Stimulated activated CD8-positive, alpha-beta memory T cell treated with anti-CD3 and anti-CD28 coated beads, Interleukin-12 subunit alpha, Interleukin-12 subunit beta, amount 100 ng/mL, for 1 hour (primary cell): ENCODE data around the gene FOXJ3.
A peak's percentile ranks its signal among the peaks of the same experiment; 100 is the strongest.

Experiments used
- DNase-seq: peaks from one replicate; pipeline ENCODE4 v3.0.0-alpha.2; 2020; ENCODE audit warnings: low read depth

Gene FOXJ3

DNA sequence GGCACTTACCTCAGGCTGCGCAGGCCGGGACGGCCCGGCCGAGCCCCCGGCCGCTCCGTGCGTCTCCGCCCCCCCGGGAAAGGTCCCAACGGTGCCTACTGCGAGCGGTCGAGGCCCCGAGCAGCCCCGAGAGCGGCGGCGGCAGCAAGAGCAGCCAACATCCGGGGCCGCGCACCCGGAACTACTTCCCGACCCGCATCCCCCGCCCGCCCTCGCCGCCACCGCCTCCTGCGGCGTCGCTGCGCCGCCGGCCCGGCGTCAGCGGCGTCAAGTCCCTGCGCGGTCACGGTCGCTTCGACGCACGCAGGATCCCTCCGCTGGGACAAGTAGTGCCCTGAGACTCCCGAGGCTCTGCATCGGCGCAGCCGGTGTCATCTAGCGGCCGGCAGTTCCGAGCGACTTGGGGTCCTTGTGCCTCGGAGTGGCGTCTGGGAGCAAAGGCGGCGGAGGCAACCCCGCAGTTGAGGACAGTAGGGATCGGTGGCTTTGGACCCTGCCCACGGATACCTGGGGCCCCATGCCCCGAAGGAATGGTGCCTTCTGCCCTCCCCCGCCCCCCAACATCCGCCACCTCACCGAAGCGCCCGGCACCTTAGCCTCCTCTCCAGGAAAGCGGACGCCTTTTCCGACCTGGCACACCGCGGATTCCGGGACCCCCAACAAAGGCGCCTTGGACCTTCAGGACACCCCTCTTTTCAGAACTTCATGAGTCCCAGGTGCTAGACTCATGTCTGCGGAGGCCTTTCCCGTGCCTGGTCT is at the start of gene FOXJ3:
Gene FOXJ3, minus strand, starts transcription at position 186 of the 759 bp plus-strand sequence. CDS start 24,142 bp downstream, outside the sequence.
- peak; percentile 81 for DNase-seq

DNA sequence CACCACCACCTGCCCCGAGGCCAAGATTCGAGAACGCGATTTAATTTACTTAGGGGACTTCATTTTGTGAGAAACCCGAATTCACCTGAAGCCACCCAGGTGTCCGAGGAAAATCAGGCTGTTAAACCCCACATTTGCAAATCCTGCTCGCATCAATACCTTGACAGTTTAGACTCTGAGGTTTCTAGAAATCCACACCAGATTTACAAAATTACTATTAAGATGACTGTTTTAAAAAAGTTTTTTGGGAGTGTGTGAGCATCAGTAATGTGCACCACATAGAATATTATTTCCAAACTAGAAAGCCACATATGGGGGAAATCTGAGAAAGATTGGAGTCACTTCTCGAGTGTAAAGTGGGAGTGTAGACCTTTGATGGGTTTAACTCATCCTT is 46.2 kb upstream of the FOXJ3 start:
- no peak for DNase-seq

DNA sequence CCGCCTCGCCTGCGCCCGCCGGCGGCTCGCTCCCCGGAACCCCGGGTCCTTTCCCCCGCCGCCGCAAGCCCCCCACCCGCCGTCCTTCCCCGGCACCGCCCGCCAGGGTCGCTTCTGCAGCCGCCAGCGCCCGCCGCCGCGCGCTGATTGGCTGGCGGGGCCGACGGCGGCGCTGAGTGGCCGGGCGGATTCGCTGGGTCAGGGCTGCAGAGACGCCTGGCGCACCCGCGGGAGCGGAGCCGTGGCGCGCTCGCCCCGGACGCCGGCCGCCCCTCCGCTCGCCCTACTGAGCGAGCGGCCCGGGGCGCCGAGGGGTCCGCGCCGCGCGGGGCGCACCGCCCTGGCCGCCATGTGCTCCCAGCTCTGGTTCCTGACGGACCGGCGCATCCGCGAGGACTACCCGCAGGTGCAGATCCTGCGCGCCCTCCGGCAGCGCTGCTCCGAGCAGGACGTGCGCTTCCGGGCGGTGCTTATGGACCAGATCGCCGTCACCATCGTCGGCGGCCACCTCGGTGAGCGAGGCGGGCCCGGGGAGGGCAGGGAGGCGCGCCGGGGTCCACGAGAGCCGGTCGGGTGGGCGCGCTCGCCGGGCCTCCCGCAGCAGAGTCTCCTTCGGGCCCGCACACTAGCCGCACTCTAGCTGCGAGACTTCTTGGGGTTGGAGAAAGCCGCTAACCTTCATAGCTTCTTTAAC is 45.7 kb upstream of the FOXJ3 start, which contains the start of gene RIMKLA:
Gene RIMKLA, plus strand, starts transcription at position 207 of the 694 bp plus-strand sequence. Its CDS starts 143 bp downstream, at position 350.
- no peak for DNase-seq

DNA sequence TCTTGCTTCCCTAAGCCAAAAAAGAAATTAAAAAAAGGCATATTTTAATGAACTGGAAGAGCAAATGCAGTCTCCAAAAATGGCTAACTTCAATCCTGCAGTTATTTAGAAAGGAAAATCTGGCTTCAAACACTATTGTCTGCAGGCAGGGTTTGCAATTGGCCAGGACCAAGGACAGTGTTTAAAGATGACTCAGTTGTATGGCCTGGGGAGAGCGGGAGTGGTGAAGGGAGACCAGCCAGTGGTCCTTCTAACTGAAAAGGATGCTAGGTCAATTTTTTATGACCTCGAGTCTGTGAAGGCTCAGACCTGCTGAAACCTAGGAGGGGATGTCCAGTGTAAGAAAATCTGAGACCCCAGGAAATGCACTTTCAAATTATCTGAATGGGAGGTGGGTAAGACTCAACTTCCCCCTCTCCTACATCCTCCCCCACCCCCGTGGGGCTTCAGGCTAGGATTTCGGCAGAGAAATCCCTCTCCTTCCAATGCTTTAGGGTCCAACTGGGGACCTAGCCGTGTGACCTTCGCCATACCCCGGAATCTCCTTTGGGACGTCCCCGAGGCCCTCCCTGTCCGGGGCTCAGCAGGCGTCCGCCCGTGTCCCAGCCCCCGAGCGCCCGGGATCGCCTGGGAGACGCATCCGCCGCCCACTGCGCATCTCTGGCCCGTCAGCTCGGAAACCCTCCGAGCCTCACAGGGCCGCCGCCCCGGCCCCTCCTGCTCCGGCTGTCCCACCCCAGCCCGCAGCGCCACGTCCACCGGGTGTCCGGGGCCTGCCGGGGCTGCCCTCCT is 45.0 kb upstream of the FOXJ3 start:
- DNase-seq = no peak

DNA sequence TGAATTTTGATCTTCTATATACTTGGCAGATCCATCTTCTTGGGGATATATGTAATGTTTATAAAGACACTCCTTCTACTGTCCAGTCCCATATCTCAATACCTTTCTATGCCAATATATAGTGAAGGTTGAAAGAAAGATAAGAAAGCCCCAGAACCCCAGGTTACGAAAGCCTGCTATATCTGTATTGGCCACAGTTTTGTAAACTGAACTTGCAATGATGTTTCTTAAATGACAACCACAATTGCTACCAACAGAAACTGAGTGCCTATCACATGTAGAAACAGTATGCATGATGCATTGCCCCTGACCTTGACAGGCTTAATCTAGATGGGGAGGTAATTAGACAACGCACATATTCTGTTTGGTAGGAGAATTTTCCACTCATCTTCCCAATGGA is 37.8 kb upstream of the FOXJ3 start:
- no peak for DNase-seq

DNA sequence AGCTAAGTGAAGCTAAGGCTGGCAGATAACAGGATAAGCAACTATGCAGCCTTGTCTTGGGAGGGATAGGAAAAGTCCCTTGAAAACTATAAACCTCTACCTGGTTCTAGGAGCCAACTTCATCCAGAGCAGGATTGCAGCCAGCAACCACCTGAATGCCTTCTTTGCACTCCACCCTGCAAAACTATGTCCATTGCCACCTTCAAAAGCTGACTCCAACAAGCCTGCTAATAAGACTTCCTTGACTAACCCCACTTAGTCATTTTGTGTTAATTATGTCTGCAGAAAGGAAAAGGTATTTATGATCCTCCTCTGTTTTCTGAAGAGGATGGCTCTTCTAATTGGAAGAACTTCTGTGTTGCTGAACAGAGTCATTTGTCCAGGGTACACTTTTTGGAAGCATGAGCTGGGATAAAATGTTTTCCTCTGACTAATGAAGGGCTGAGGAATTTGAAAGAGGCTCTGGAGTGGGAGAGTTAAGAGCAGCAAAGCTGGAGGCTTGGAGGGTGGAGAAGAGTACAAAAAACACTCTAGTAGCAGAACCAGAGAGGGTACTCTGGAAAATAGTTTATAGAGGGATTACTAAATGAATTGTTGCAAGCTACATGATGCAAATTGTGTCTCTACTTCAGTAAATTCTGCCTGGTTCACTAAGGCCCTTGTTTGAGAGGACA is 36.0 kb upstream of the FOXJ3 start:
- DNase-seq = no peak

DNA sequence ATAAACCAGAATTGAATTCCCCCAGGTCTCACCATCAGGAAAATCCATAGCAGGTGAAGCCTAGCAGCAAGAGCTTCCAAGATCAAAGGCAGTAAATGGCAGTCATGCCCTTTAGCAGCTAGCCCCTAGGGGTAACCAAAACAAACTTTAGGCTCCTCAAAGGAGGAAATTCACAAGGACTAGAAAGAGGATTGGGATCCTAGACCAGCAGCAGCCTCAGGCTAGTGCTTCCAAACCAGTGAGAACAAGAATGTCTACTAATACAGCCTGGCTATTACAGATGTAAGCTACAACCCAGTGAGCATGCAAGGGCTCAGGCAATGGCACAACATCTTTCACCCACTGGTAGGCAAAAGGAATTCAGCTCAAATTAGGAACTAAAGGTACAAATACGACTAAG is 34.4 kb upstream of the FOXJ3 start:
- no peak for DNase-seq

DNA sequence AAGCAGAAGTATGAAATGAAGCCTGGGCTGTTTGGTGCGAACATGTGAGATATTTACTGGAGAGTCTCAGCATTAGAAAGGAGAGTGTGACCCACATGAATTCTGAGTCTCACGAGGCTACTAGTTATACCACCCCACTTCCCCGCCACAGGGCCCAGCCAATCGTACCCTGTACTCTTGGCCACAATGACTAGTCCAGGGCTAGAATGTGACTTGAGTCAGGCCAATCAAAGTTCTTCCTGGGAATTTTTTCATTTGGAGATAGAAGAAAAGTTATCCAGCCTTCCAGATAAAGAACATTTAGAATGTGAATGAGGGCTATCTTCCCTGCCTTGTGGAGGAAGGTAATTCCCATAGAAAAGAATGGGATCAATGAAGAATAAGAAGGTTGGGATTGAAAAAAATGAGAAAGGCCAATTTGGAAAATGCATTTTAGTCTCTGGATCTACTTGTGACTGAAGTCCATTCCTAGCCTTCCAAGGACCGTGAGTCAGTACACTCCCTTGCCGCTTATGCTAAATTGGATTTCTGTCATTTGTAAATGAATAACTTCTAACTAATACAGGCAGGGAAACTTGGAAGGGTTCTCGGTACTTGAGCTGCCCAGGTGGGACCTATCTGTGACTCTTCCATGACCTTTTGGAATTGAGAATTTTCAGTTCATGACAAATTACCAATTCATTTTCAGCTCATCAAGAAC is 33.2 kb upstream of the FOXJ3 start:
- no peak for DNase-seq

DNA sequence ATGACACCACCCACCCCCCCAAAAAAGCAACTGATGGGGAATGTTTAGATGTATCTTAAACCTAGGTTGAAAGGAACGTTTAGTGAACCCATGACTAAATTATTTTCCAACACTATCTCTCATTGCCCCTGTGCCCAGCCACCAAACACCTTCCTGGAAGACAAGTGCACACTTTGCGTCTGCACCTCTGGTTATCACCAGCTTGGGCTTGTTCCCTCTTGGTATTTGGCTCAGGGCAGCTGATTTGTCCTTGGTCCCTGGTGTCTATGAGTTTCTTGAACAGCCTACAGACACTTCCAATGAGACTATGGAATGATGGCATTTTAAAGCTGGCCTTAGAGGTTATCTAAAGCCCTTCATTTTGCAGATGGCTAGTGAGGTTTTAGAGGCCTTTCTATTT is 30.1 kb upstream of the FOXJ3 start:
- no peak for DNase-seq

DNA sequence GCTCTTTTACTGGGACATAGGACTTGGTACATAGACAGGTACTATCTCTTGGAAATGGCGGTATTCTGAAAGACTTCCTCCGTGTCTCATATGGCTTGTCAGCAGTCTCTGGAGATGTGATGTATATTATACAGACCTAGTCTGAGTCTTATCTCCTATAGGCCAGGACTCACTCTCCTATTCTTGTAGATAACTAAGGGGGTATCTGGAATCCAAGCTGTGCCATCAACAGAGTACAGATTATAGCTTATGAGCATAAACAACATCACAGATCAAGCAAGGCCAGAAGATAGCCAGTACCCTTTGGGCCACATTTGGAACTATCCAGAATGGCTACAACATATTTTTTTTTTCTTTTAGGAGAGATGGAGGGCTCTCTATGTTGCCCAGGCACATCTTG is 29.5 kb upstream of the FOXJ3 start:
- no peak for DNase-seq

DNA sequence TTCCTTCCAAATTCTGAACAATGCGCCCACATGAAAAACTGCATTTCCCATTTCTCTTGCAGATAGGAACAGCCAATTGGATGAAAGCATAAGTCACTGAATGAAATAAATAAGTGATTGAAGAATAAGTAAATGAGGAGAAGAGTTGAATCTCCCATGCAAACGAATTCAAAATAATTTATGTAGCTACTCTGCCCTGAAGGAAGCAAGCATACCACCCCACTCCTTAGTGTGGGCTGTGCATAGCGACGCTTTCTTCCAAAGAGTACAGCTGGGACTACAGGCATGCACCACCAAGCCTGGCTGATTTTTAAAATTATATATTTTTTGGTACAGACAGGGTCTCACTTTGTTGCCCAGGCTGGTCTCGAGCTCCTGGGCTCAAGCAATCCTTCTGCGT is 29.1 kb upstream of the FOXJ3 start:
- DNase-seq = no peak

DNA sequence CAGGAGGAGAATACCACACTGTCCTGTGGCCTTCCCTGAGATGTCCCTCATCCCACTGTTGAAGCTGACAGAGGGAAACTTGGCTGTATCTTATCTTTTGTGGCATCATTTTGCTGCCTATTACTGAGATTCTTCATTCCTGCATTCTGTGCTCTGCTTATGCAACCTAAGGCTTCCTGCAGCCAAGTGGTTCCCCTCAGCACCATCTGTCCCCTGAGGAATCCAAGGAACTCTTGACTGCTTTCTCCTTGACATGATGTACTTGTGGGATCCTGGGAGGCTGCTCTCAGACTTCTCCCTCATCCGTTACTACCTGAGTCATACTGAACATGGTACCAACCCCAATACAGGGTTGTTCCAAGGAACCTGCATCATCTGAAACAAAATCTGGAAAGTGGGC is 24.4 kb upstream of the FOXJ3 start:
- DNase-seq = no peak

DNA sequence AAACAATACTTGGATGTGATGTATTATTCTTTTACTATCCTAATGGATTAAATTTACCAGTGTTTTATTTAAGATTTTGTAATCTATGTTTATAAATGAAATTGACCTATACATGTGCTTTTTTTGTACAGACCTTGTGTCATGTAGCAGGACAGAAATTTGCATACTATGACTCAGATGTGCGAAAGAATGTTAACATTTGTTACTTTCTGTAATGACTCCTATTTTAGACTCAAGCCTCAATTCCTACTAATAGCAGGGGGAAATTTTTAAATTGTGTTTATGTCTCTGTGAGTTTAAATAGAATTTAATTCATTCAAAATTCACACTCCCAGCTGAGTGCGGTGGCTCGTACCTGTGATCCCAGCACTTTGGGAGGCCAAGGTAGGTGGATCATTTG is 23.8 kb upstream of the FOXJ3 start:
- no peak for DNase-seq

DNA sequence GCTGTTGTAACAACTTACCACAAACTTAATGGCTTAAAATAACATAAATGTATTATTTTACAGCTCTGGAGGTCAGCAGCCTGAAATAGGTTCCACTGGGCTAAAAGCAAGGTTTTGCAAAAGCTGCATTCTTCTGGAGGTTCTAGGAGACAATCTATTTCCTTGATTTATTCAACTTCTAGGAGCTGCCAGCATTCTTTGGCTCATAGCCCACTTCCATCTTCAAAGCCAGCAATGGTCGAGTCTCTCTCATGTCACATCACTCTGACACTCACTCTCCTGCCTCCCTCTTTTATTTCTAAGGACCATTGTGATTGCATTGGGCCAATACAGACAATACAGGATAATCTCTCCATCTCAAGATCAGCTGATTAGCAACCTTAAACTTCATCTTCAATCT is 15.1 kb upstream of the FOXJ3 start:
- no peak for DNase-seq

DNA sequence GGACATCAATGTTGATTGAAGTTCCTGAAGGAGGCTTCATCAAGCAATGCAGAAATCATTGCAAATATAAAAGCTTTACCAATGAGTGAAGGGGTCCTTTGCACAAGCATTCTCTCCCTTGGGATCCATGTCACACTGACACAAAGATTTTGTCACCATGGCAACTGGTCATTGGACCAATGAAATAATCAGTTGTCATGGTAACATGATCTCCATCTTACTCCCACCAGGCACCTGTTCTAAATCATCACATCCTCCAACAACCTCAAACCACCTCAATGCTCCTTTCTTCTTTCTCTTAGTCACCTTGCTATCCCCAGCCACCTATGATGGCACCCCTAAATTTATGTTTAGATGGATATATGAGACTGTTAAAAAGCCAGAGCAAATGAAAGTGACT is 13.5 kb upstream of the FOXJ3 start:
- DNase-seq = no peak

DNA sequence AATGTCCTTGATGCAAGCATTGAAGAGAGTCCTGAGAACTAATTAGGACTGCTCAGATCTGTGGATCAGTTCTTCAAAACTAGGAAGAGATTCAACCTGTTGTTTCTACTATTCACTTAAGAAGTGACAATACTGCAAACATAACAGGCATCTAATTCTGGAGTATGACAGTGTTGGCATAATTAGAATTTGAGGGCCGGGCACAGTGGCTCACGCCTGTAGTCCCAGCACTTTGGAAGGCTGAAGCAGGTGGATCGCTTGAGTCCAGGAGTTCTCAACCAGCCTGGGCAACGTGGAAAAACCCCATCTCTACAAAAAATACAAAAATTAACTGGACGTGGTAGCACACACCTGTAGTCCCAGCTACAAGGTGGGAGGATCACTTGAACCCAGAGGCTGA is 8.0 kb upstream of the FOXJ3 start:
- DNase-seq = no peak

DNA sequence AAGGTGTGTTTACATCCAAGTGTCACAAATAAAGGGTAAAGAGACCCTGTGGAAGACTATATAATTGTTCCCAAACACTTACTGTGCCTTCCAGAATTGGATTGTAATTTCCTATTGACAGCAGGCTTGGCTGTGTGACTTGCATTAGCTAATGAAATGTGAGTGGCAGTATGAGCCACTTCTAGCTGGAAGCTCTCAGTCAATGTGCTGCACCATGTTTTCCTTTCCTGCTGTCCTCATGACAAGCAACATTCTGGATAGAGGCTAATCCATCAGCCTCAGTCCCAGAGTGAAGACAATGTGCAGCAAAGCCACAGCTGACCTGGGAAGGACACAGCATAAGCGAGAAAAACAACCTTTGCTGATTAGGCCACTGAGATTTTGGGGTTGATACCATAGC is 5.9 kb upstream of the FOXJ3 start:
- no peak for DNase-seq

DNA sequence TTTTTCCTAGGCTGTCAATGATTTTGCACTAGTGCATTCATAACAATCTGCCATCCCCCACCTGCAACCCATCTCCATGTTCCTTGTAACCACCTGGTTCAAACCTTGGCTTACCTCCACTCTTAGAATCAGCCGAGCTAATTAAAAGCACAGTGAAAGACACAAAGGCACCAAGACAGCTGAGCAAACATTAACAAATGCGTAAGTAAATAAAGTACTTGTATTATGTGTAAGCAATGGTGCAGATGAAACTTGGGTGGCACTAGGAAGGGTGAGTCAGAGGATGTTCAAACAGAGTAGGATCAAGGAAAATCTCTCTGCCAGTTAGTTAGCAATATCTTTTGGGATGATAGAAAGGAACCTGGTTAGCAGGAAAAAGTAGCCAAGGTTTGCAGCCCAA is 5.1 kb upstream of the FOXJ3 start:
- DNase-seq = no peak

DNA sequence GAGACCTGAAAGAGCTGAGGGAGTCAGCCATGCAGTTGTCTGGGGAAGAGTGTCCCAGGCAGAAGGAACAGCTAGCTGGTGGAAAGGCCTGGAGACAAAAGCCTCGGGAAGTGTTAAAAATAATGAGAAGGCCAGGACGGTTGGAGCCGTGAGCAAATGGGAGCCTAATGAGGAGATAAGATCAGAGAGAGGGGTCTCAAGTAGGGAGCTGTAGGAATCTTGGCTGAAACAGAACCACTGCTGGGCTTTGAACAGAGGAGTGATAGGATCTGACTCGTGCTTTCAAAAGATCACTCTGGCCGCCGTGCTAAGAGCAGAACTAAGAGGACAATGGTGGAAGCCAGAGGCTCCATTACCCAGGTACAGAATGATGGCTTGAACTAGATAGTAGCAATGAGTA is 1.9 kb upstream of the FOXJ3 start:
- DNase-seq = no peak

DNA sequence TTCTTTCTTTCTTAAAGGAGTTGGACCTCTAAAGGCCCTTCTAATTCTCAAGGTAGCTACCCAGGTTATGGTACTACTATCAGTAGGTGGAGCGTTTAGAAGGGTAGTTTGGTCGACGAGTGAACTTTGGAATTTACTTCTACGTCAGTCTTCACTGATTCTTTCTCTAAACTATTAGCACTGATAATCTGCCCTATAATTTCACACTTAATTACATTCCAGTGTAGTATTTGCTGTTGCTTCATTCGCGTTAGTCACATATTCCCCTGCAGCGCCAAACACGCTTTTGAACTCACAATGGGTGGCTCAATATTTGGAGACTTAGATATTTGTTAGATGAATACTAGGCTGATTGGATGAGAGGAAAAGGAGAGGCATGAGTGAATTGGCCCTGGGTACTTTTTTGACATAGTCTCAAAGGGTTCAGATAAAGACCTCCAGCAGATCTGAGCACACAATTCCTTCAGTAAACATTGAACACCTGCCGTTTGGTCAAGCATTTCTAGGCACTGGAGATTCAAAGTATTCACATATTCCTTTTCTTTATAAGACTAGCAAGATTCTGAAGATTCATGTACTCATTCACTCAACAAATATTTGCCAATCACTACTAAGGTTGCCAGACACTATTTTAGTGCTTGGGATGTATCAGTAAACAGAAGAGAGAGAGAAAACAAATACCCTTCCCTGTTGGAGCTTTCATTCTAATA is 929 bp upstream of the FOXJ3 start:
- DNase-seq = no peak
